PC-9 (cell line): Measurements from ENCODE around the gene AKAIN1. TPM values are rescaled to one million over a fixed set of nuclear protein-coding genes. Genes with fewer than 3 reads are reported as not detected.

Experiments used
- BruUV-seq: library from RNA; stranded (reverse); fragments of 400-500 nt; replicated peaks from 2 replicates; lab custom pipeline; 2021; lab: Mats Ljungman, UMichigan
- CTCF ChIA-PET: fragments of 300-600 bp; sonication (Branson Sonifier 250); formaldehyde crosslinking; loops from one replicate; lab custom pipeline; 2022; ENCODE audit warnings: antibody characterized with exemption; lab: Charles Lee
- POLR2A ChIA-PET: fragments of 300-600 bp; sonication (Branson Sonifier 250); formaldehyde crosslinking; loops from one replicate; lab custom pipeline; 2022; ENCODE audit warnings: antibody characterized with exemption; ENCODE audit not compliant: unreplicated experiment; lab: Charles Lee
- DNase-seq, 2 experiments: peaks; one replicate each; pipeline versions ENCODE4 v3.0.0 to v3.0.0-alpha.2; 2015 to 2022; ENCODE audit warnings: mixed read lengths in 1 of 2
- H2AFZ ChIP-seq: fragments of 200-600 bp; sonication (generic); 2 replicates; pipeline ENCODE4 v1.8.1; 2017; ENCODE audit warnings: antibody characterized with exemption
- H3F3A ChIP-seq: fragments of 200-600 bp; sonication (generic); 2 replicates; pipeline ENCODE4 v1.8.1; 2017; ENCODE audit warnings: antibody characterized with exemption, mild to moderate bottlenecking, low read depth; ENCODE audit not compliant: insufficient read depth
- H3K27ac ChIP-seq: fragments of 200-600 bp; sonication (generic); 2 replicates; pipeline ENCODE4 v1.6.1; 2016; ENCODE audit warnings: mixed run types
- H3K27me3 ChIP-seq: fragments of 200-600 bp; sonication (generic); 2 replicates; pipeline ENCODE4 v1.6.1; 2016; ENCODE audit warnings: low read depth, mixed run types; ENCODE audit not compliant: insufficient read depth
- H3K36me3 ChIP-seq: fragments of 200-600 bp; sonication (generic); 2 replicates; pipeline ENCODE4 v1.6.1; 2016; ENCODE audit warnings: low read depth, mixed run types
- H3K4me1 ChIP-seq: fragments of 200-600 bp; sonication (generic); replicated peaks from 2 replicates; pipeline ENCODE4 v1.6.1; 2016; ENCODE audit warnings: mixed run types; ENCODE audit not compliant: insufficient read depth
- H3K4me2 ChIP-seq: fragments of 200-600 bp; sonication (generic); 2 replicates; pipeline ENCODE4 v1.6.1; 2017; ENCODE audit warnings: mixed run types
- H3K4me3 ChIP-seq: fragments of 200-600 bp; sonication (generic); 2 replicates; pipeline ENCODE4 v1.6.1; 2016; ENCODE audit warnings: mixed run types
- H3K79me2 ChIP-seq: fragments of 200-600 bp; sonication (generic); 2 replicates; pipeline ENCODE4 v1.6.1; 2017; ENCODE audit warnings: low read depth, mixed run types
- H3K9me2 ChIP-seq: fragments of 200-600 bp; sonication (generic); 2 replicates; pipeline ENCODE4 v1.8.1; 2017; ENCODE audit warnings: mild to moderate bottlenecking; ENCODE audit not compliant: insufficient read depth
- H3K9me3 ChIP-seq: fragments of 200-600 bp; sonication (generic); 2 replicates; pipeline ENCODE4 v1.8.1; 2016; ENCODE audit warnings: low read depth; ENCODE audit not compliant: insufficient read depth
- H4K20me1 ChIP-seq: fragments of 200-600 bp; sonication (generic); 2 replicates; pipeline ENCODE4 v1.8.1; 2017; ENCODE audit not compliant: insufficient read depth
- EZH2 ChIP-seq: fragments of 200-600 bp; sonication (generic); IDR thresholded peaks from 2 replicates; pipeline ENCODE4 v1.8.0; 2017; ENCODE audit warnings: antibody characterized with exemption, low read depth
- intact Hi-C: fragments of 100-400 bp; cut with micrococcal nuclease; formaldehyde crosslinking; loops from one replicate; pipeline ENCODE4 v1.10.0; 2022; ENCODE audit not compliant: unreplicated experiment
- total RNA-seq: library from RNA; stranded (reverse); gene quantifications from 2 replicates; pipeline ENCODE4 v1.2.3, GENCODE V29; 2021
- TF ChIP-seq, protein P1 (sequence below): fragments of 200-600 bp; sonication (generic); conservative IDR thresholded peaks from 2 replicates; pipeline ENCODE4 v1.6.1; 2017; ENCODE audit warnings: mixed run types, antibody characterized with exemption, mild to moderate bottlenecking, moderate library complexity

Gene AKAIN1
- total RNA-seq, 1 experiment from 2014 or later = not detected

DNA sequence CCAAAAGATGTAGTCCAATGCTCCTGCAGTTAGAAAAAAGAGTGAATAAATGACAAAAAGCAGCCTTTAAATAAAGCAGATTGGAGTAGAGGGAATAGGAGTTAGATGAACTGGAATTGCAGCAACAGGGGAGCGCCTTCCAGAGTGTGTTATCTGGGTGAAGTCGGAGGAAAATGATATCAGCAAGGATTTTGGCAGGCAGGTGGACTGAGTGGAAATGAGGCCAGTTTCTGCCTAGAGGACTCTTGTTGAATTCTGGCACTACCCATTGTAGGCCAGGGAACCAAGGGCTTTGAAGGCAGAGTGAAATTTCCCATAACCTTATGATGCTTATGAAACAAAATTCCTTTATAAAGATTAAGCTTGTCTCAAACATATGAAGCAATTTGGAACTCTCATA is 59.8 kb downstream of the AKAIN1 start:
- Histone ChIP-seq H4K20me1 (no peaks in the 10 kb centered on the region), H3K27ac (no peak overlapping the region), H3K4me3 (no peak overlapping the region), H3F3A (no peaks in the 10 kb centered on the region), H3K9me2 (no peaks in the 10 kb centered on the region), H3K4me1 (no peaks in the 10 kb centered on the region), H3K4me2 (no peak overlapping the region), H3K9me3 (no peaks in the 10 kb centered on the region), H3K79me2 (no peaks in the 10 kb centered on the region), H3K36me3 (no peaks in the 10 kb centered on the region), H2AFZ (no peak overlapping the region), H3K27me3 (peaks cover 36% of the 10 kb centered on the region)
- TF ChIP-seq, protein P1, sequence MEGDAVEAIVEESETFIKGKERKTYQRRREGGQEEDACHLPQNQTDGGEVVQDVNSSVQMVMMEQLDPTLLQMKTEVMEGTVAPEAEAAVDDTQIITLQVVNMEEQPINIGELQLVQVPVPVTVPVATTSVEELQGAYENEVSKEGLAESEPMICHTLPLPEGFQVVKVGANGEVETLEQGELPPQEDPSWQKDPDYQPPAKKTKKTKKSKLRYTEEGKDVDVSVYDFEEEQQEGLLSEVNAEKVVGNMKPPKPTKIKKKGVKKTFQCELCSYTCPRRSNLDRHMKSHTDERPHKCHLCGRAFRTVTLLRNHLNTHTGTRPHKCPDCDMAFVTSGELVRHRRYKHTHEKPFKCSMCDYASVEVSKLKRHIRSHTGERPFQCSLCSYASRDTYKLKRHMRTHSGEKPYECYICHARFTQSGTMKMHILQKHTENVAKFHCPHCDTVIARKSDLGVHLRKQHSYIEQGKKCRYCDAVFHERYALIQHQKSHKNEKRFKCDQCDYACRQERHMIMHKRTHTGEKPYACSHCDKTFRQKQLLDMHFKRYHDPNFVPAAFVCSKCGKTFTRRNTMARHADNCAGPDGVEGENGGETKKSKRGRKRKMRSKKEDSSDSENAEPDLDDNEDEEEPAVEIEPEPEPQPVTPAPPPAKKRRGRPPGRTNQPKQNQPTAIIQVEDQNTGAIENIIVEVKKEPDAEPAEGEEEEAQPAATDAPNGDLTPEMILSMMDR = no peak
- TF ChIP-seq EZH2 = no peak
- ChIA-PET POLR2A (no interaction called here), CTCF (no interaction called here)
- BruUV-seq = no TSS peak
- DNase-seq = no peak
- intact Hi-C loops = no loop called here

DNA sequence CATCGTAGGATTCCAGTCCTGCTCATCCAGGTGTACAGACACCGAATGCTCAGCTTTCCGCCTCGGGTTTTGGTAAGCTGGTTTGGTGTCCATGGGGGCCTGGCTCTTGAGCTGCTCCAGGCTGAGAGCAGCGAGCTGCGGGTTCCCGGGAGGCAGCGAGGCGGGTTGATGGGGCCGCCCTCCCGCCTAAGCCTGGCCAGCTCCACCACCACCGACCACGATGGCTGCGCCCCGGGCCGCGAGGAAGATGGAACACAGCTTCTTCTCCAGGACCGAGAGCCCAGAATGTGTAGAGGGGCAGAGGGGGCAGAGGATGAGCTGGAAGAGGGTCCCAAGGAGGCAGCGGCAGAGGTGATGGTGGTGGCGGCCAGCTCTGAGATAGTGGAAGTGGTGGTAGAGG is 64.1 kb downstream of the AKAIN1 start:
- no peak overlapping the region for H3K4me3 ChIP-seq
- H3F3A ChIP-seq = no peaks in the 10 kb centered on the region
- POLR2A ChIA-PET = no interaction called here
- H3K27me3 ChIP-seq = peaks cover 34% of the 10 kb centered on the region
- H4K20me1 ChIP-seq = no peaks in the 10 kb centered on the region
- intact Hi-C loops = no loop called here
- DNase-seq = no peak
- TF ChIP-seq, protein P1 = no peak
- no peak for TF ChIP-seq EZH2
- no TSS peak for BruUV-seq
- no peaks in the 10 kb centered on the region for H3K9me2 ChIP-seq
- H3K79me2 ChIP-seq = no peaks in the 10 kb centered on the region
- H3K27ac ChIP-seq = no peak overlapping the region
- CTCF ChIA-PET = no interaction called here
- H3K36me3 ChIP-seq = no peaks in the 10 kb centered on the region
- no peak overlapping the region for H3K4me2 ChIP-seq
- H2AFZ ChIP-seq = no peak overlapping the region
- no peaks in the 10 kb centered on the region for H3K4me1 ChIP-seq
- H3K9me3 ChIP-seq = no peaks in the 10 kb centered on the region

DNA sequence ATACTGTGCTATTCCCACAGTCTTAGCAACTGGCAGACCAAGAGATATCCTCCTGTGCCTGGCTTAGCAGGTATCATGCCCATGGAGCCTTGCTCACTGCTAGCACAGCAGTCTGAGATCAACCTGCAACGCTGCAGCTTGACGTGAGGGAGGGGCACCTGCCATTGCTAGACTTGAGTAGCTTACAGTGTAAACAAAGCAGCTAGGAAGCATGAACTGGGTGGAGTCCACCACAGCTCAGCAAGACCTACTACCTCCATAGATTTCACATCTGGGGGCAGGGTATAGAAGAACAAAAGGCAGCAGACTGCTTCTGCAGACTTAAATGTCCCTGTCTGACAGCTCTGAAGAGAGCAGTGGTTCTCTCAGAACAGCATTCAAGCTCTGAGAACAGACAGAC is 74.8 kb downstream of the AKAIN1 start:
- no peaks in the 10 kb centered on the region for H3K9me3 ChIP-seq
- no peaks in the 10 kb centered on the region for H3F3A ChIP-seq
- no TSS peak for BruUV-seq
- intact Hi-C loops = no loop called here
- no peaks in the 10 kb centered on the region for H3K79me2 ChIP-seq
- H2AFZ ChIP-seq = no peak overlapping the region
- no peak overlapping the region for H3K4me3 ChIP-seq
- H4K20me1 ChIP-seq = no peaks in the 10 kb centered on the region
- no peak for TF ChIP-seq EZH2
- TF ChIP-seq, protein P1 = no peak
- H3K36me3 ChIP-seq = no peaks in the 10 kb centered on the region
- DNase-seq = no peak
- no peaks in the 10 kb centered on the region for H3K4me1 ChIP-seq
- no peak overlapping the region for H3K27ac ChIP-seq
- H3K4me2 ChIP-seq = no peak overlapping the region
- POLR2A ChIA-PET = no interaction called here
- no peaks in the 10 kb centered on the region for H3K9me2 ChIP-seq
- H3K27me3 ChIP-seq = peaks cover 6% of the 10 kb centered on the region; the same call in 1 of the 2 replicates
- CTCF ChIA-PET = no interaction called here
